Cerebellar nuclear complex (tissue), 1 donor: Measurements from ENCODE around the gene WDR93.

Experiments
- DNase-seq, 2 experiments: peaks; one replicate each; lab custom pipeline; 2025; lab: John Stamatoyannopoulos, UW

The WDR93 gene

DNA sequence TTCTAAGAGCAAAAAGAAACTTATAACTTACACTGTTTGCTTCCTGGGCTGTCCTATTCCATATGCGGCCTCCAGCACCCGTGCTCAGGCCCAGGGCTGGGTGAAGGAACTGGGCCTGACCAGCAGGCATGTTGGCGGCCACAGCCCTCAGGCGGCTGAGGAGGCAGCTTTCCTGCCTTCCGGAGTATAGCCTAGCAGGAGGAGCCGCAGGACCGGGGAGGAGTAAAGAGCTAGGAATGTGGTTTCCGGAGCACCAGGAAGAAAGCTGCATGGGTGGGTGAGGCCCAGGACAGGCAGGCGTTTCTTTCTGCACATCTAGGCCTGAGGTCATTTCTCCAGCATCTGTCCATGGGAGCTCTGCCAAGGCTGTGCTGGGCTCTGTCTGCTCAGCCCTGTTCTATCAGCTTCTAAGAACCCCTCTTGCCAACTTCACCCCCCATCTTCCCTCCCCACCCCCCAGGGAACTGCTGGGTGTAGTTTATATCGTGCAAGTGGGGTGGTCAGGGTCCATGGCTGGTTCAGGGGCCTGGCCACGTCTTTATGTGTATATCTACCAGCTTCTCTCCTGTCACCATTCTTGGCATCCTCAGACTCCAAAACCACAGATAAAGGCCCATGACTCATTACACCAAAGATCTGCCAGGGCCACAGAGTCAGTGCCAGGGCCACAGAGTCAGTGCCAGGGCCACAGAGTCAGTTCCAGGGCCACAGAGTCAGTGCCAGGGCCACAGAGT, 27.6 kb upstream of the WDR93 start:
- no peak for DNase-seq

DNA sequence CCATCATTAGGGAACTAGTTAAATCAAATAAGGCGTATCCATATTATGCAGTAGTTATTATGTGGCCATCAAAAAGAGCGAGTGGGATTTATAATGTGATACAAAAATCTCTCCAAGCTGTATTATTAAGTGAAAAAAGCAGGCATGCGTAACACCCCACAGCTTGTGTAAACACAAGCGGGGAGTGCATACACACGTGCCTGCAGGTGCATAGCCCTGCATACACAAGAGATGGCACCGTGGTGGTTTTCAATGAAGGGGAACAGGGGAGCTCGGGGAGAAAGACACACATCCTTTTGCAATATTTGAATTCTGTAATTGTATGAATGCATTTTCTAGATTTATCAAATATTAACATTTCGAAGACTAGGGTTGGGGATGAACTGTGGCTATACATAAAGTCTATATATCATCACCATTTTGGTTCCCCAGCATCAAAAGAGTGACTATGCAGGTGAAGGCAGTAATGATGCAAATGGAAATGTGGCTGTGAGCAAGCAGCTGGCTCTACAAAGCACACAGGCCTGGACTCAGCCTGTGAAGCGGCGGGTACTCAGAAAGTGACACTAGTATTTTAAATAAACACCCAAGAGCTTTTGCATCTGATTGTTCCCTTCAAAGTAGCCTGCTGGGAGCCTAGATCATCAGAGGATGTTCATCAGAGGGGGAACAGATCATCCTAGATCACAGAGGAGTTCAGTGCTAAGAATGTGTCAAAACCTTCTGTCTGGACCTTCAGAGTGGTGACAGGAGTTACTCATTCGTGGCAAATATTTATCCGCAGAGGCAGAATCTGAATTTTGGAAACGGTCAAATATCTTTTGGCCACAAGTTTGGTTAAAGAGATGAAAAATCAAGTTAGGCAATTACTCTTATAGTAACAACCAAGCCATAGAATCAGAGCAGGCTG, 25.9 kb upstream of the WDR93 start:
- DNase-seq = no peak

DNA sequence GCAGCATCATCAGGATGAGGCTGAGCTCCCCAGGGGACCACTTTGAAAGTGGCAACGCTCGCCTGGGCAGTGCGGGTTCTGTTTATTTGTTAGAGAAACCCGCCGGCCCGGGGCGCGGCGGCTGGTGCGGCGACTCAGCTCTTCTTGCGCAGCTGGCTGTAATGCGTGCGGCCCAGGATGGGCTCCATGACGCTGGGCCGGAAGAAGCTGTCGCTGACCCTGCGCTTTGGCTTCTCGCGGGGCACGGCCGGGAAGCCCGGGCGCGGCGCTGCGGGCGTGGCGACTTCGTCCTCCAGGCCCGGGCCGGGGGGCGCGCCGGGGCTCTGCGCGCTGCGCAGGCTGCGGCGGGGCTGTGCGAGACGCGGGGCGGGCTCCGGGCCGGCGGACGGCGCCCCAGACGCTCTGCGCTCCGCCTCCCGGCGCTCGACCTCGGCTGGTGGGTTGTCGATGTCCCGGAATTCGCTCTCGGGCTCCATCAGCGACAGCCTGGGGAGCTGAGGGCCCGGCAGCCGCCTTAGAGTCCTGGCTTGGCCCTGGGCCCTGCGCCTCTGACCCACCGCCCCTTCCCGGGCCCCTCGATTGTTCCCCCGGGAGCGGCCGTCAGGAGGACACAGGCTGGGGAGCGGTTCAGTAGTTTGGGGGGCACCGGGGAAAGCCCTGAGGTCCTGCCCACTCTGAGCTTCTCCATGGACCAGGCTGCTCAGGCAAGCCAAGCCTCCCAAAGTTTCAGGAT, 25.0 kb upstream of the WDR93 start:
- DNase-seq = no peak

DNA sequence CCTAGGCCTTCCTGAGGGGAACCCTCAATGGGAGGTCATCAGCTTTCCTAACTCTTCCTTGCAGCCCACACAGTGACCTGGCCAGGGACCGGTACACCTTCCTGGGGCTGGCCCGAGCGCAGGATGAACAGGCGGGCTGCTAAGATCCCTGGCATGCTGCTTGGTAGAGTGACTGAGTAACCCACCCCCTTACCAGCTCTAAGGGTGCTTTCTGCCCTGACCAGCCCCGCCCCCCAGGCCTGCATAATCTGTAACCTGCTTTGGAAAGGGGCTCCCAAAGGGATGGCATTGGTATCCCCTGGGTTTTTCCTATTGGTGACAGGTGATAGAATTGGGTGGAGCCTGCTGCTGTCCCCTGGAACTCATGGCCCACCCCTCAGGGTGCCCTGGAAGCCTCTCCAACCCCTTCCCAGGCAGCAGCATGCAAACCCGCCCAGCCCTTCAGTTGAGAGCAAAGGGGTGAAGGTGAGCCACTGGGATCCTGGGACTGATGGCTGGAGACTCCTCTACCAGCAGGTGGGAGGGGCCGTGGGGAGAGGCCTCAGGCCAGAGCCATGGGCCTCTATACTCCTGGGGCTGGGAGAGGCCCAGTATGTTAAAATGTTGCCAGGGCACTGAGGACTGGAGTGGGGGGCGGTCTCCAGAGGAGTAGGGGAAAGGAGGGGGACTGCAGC, 24.3 kb upstream of the WDR93 start:
- DNase-seq = no peak

DNA sequence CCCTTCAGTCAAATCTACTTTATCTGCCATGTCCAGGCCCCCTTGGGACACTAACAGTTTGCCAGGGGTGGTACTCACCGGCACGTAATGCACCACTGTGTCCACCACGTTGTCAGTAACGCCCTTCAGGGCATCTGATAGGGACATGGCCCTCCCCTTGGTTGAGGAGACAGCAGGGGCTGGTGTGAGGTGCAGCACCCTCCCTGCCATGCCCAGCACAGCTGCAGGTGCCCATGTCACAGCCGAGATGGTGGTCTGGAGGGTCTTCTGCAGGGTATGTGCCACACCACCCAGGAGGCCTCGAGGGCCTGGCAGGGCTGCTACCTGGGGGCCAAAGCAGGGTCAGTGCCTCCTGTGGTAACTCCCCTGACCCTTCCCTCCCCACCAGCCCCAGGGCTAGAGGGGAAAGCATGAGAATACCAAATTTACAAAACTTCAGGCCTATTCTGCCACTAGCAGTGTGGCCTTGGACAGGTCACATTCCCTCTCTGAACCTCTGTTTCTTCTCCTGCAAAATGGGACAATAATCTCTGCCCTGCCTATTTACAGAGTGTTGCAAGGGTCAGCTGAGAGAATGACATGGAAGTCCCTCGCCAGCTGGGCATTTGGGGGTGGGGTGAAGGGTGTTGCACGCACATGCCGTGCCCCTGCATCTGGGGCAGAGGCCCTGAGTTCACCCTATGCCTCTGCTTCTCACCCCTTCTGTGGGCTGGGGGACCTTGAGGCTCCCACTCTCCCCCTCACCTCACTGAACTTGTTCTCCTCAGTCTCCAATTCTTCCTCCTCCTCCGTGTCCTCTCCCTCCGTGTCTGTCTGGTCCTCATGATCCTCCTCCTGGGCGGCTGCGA, 23.5 kb upstream of the WDR93 start:
- DNase-seq = no peak

DNA sequence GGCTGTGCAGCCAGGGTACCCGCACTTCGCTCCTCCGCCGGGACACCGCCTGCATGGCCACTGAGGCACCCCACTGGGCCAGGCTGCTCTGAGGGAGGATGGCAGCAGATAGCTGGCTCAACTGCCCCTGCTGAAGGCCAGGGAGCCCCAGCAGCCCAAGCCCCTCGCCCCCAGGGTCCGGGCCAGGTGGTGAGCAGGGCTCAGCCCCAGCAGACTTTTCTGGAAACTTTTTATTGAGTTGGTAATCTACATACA, 23.0 kb upstream of the WDR93 start:
- no peak for DNase-seq

DNA sequence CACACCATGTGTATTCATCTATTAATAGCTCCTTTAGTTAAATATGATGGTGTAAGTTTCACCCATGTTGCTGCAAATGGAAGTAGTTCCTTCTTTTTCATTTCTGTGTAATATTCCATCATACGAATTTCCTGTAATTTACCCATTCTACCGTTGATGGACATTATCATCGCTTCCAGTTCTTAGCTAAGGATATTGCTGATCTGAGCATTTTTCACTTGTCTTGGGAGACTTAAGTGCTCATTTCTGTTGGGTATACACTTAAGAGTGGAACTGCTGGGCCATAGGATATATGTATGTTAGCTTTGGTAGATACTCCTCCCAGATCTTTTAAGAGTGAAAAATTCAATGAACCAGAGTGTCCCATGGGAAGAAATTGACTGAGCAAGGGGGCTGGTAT, 22.4 kb upstream of the WDR93 start:
- no peak for DNase-seq

DNA sequence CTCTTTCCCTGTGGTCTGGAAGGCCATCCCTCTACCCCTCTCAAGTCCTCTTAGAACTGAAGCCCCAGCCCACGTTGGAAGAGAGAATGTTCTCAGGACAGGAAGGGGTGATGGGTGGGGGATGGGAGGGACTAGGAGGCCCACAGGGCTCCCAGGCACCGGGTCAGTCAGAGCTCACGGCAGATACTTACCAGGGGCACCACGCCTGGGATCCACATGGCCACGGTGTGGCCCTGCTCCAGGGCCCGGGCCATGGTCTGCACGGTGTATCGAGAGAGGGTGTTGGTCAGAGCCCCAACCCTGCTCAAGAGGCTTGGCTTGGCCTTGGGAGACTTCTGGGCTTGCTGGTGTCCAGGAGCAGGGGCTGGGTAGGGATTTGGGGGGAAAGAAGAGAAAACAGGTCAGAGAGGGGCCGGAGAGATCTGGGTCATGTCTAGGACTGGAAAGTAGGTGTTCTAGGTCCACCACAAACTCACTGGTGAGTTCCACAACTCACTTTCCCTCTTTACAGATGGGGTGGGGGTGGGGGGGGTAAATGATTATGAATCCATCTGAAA, 21.2 kb upstream of the WDR93 start:
- no peak for DNase-seq

DNA sequence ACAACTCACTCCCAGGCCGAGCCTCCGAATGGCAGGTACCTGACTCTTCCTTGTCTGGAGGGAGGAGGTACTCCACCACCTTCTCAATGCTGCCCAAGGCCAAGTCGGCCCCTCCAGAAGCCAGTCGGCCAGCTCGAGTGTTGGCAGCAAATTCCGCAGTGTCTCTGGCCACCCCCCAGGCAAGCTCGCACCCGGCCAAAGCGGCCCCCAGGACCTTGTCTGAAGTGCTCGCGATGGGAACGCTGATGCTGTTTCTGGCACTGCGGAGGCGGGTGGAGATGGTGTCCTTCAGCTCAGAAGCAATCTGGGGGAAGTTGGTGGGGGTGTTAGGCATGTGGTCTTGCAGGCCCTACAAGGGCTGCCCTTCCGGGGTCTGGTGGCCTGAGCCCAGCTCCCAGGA, 20.7 kb upstream of the WDR93 start:
- DNase-seq = no peak

DNA sequence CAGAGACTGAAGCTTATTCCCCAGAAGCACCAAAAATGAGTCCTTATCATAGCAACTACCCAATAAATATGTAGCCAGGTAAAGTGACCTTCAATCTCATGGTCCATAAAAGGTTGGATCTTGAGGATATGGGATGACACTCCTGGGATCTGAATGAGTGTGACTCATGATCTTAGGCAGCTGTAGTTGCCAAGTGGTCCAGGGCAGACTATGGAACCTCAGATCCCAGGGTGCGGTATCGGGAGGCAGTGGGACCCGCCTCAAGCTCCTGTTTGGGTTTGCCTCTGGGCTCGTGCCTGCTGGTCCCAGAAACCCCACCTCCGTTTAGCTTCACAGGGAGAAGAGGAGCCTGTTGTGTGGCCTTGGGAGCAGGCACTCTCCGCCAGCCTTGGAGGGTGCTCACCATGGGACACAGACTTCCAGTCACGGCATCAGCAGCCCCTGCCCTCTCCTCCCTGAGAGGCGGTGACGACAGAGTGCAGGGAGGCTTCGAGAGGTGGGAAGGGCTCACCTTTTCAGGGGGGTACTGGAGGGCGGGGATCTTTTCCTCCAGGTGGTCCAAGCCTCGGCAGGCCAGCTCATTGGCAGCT, 19.5 kb upstream of the WDR93 start:
- DNase-seq = no peak

DNA sequence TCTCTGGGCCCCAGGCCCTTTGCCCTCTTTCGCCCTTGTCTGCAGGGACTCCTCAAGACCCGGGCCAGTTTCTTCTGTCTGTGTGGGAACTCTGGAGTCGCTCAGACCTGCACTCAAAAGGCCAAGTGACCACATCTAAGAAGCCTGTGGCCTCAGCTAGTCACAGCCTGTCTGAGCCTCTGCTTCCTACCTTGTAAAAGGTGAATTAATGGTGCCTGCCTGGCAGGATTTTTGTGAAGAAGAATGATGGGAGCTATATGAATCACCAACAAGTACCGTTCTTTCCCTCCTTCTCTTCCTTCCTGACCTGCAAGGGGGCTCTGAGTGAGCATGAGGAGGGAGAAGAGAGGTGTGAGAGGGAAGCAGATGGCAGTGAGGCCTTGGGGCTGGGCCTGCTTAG, 18.9 kb upstream of the WDR93 start:
- no peak for DNase-seq

DNA sequence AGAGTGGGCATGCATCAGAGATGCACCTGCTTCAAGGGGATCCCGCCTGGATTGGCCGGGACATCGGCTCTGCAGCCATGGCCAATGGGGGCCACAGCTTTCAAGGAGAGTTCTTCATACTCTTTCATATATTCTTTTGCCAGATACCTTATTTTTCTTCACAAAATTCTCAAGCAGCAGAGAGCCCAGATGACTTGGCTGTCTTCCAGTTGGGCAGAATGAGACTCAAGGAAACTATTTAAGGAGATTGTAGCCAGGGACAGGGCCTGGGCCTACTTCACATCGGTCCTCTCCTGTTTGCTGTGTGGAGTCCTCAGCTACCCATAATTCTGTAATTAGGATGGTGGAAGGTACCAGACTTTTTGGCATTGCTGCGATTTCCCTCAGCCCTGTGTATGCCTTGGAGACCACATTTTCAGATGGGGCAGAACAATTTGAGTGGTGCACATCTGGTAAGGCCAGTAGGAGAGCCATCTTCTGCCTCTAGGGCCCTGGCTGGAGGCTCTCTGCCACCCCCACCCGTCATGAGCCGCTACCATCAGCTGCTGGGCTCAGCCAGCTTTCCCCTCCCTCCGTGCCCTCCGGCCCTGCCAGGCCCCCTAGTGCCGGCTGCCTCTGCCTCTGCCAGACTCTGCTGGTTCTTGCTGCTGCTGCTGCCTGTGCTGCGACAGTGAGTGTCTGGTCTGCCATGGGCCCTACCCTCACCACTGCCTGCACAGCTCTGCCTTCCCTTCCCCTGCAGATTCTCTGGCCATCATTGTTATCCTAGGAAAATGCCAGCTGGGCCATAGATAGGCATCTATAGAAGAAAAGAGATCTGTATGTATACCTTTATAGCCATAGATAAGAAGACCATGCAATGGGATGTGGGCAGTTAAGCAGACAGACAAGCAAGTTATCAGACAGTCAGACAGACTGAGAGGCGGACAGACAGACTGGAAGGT, 18.1 kb upstream of the WDR93 start:
- no peak for DNase-seq

DNA sequence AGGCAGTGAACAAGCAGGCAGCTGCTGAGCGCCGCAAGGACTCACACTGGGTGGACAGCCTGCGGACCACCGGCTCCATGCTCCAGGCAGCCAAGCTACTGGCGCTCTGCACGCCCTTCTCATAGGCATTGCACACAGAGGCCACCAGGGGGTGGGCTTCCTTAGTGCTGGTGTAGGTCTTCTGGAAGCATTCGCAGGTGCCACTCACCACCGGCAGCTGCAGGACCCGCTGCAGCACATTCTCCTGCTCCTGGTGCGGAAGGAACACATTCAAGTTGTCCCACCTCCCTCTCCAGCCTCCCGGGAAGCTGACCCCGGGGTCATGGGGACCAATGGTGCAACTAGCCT, 17.5 kb upstream of the WDR93 start:
- no peak for DNase-seq

DNA sequence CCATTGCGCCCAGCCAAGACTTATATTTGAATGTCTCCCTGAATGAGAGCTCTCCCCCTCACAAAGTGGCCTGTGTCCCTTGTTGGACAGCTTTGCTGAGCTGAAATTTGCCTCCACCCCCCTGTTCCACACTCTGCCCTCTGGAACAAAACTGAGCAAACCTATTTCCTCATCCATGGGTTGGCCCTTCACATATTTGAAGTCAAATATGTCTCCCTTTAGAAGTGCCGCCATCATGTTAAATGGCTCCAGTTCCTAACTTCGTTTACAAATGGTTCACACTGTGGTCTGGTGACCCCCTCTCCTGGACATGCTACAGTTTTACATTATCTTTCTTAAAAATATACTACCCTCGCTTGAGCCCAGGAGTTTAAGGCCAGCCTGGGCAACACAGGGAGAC, 16.1 kb upstream of the WDR93 start:
- DNase-seq = no peak

DNA sequence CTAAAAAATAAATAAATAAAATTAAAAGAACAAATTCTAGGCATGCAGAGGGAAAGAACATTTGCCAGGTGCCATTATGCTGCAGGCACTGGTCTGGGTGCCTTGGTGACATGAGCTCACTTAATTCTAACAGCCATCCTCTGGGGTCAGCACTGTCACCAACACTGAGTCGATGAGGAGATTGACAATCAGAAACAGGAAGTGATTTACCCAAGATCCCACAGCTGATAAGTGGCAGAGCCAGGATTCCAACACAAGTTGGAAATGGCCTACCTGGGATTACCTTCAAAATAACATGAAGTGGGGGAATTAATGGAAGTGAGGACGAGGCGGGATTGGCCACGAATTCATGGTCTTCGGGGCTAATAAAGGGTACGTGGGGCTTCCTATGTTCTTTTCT, 15.0 kb upstream of the WDR93 start:
- no peak for DNase-seq

DNA sequence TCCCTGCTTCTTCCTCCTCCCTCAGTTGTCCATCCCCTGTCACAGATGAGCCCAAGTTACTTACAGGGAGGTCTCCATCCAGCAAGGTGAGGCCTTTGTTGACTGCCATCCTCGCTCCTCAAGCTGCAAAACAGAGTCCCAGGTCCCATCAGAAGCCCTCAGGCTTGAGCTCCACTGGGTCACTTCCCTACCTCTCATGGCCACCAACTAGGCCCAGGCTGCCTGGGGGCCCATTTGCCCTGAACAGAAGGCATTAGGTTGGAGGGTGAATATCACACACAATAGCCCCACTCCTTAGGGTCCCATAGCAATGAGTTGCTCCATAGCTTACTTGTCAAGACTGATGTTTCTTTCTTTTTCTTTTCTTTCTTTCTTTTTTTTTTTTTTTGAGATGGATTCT, 13.2 kb upstream of the WDR93 start:
- DNase-seq = no peak

DNA sequence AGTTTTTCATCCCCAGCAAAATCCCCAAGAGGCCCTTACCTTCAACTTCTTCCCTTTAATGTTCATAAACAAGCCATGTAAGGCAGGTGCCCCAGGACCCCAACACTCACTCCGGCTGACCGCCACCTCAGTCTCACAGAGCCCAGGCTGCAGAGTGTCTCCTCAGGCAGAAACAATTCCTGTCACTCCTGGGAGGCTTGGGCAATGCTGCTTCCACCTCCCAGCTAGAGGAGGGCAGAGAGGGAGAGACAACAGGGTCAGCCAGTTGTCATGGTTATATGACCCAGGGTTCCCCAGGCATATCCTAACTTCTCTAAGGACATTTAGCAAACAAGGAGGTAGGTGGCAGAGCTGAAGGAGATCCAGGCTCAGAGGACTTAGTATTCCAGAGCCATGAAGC, 11.4 kb upstream of the WDR93 start, which contains the start of gene PLIN1:
Gene PLIN1, minus strand, starts transcription at position 156 of the 400 bp plus-strand sequence. CDS start 1,878 bp downstream, outside the sequence.
- no peak for DNase-seq

DNA sequence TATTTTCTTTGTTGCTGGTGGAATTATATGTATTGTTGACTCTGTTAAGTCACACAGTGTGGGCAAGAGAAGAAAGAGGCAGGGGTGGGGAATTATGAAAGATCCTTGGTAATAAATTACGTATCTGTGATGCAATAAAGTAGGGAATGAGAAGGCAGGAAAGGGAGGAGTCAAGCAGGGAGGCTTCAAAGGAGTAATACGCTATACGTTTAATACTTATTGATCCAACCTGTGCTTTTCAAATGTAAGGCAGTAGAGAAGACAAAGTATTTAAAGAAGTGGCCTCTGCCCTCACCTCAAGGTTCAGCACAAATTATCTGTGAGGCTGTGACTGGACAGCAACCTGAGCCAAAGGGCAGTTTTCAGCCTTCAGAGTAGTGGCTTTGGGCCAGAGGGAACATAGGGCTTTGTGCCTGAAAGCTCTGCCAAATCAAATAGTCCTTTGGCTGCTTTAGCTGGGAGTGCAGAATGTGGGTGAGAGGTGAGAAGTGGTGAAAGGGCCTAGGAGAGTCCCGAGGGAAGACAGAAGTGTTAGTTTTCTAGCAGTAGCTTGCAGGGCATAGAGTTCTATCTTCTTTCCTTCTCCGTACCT, 10.2 kb upstream of the WDR93 start:
- no peak for DNase-seq

DNA sequence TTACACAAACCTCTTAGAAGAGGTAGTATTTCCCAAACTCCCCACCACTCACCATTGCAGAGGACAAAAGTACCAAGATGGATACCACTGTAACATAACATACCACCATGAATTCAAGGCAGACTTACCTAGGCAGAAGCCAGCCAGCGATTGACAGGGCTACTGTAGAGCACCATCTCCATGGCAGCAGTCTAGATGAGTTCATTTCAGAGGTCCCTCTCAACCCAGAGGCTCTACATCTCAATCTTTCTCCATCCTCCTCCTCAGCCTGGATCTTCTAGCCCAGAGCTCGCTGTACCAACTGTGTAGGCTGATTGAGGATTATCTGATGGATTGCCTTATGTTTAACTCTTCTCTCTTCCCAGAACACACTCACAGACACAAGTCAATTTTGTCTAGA, 9.5 kb upstream of the WDR93 start:
- no peak for DNase-seq
